ENCODE data around the gene MAST4. TPM values are rescaled to one million over a fixed set of nuclear protein-coding genes. Genes with fewer than 3 reads are reported as not detected.

The MAST4 gene
- total and polyA plus RNA-seq, 2 of the 8 experiments (the other 6 are each of a cell fraction or from before 2014, with no cell fraction given): 1.5 to 2.6 TPM

DNA sequence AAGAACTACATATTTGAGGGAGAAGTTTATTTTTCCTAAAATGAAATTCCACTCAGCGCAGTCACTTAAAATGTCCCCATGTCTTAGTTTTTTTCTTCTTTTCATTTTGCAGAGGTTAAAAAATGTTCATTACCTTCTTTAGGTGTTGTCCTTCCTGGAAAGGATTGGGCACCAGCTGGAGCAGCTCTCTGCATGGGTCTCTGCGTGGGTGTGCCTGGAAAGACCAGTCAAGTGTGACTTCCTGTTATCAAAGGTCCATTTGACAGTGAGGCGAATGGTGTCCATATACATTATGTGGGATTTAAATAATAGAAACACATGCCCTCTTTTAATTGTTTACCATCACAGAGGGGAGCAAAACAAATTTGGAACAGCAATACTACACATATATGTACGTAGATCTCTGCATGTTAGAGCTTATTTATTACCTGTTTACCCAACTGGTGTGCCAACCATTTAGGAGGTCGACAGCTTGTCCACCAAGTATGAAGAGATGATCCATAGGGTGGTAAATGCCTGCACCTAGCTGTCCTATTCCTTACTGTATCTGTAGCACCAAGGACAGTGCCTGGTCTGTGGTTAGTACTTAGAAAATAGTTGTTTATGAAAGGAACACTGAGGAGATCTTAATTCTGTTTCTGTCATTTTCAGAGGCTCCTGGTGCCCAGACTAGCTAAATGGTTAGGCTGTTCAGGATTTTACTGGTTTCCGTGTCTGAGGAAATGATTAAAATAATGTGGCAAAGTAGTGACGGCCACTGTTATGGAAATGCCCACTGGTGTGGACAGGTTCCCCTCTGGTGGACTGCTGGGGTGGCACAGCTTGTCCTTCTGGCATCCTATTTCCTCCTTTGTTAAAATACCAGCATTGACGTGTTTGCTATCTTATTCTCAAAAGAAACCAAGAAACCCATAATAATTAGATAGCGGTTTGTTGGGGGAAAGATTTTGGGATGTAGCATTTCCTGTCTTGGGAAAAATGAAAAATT, 200.4 kb downstream of the MAST4 start:
- Histone ChIP-seq H3K4me1 (replicated peaks in 1 of 4; ENCODE audit: control insufficient read depth in 3 of 4, insufficient read depth in 4 of 4, low read length in 3 of 4) (no peaks in the 10 kb centered on the region), H3K4ac (replicated peaks; ENCODE audit: insufficient read length, low read depth, low read length) (no peak overlapping the region), H3K4me2 (ENCODE audit: insufficient read depth in 1 of 2, low read depth in 2 of 2, low read length in 2 of 2) (no peak overlapping the region), H3K23me2 (ENCODE audit: low read depth, low read length) (no peaks in the 10 kb centered on the region), H4K20me1 (replicated peaks in 1 of 2; ENCODE audit: control insufficient read depth in 1 of 2, insufficient read depth in 2 of 2, low read length in 2 of 2) (no peaks in the 10 kb centered on the region), H3K4me3 (ENCODE audit: extremely low read depth in 1 of 4, insufficient read depth in 2 of 4, low read depth in 3 of 4, low read length in 4 of 4) (no peak overlapping the region), H4K8ac (ENCODE audit: extremely low read depth, insufficient read depth, low read length) (no peak overlapping the region; the same call in 1 of the 2 replicates), H2BK20ac (ENCODE audit: low read length) (no peak overlapping the region), H3K9ac (replicated peaks in 1 of 4; ENCODE audit: extremely low read depth in 1 of 4, low read depth in 3 of 4, low read length in 3 of 4) (no peak overlapping the region), H2BK120ac (replicated peaks; ENCODE audit: low read depth, low read length) (no peak overlapping the region), H2AK5ac (ENCODE audit: low read depth, low read length) (no peak overlapping the region), H3K23ac (ENCODE audit: insufficient read length) (no peak overlapping the region), H3K27ac (ENCODE audit: low read depth, low read length) (no peak overlapping the region), H3K14ac (ENCODE audit: insufficient read length) (no peak overlapping the region), H3K56ac (replicated peaks; ENCODE audit: insufficient read length, low read depth, low read length) (no peak overlapping the region), H3K79me1 (ENCODE audit: low read depth, low read length) (no peaks in the 10 kb centered on the region), H3K36me3 (ENCODE audit: control insufficient read depth in 2 of 4, insufficient read depth in 4 of 4, low read length in 3 of 4) (no peaks in the 10 kb centered on the region), H2BK5ac (ENCODE audit: low read depth, low read length) (no peak overlapping the region), H4K5ac (ENCODE audit: insufficient read length, low read depth, low read length) (no peak overlapping the region), H2BK12ac (ENCODE audit: low read depth, low read length) (no peak overlapping the region), H3K27me3 (replicated peaks in 1 of 4; ENCODE audit: control insufficient read depth in 3 of 4, extremely low read depth in 1 of 4, insufficient read depth in 3 of 4, low read length in 3 of 4) (no peaks in the 10 kb centered on the region), H2BK15ac (ENCODE audit: low read length) (no peak overlapping the region), H4K91ac (replicated peaks; ENCODE audit: insufficient read length, low read length) (no peak overlapping the region), H3K9me3 (ENCODE audit: insufficient read depth in 2 of 2, low read depth in 1 of 2, low read length in 1 of 2) (no peaks in the 10 kb centered on the region), H2AFZ (ENCODE audit: low read length) (no peak overlapping the region), H3K18ac (ENCODE audit: extremely low read depth, low read length) (no peak overlapping the region), H3K79me2 (ENCODE audit: control insufficient read depth in 1 of 2, insufficient read depth in 2 of 2, low read length in 2 of 2) (no peaks in the 10 kb centered on the region)
- ChIA-PET POLR2A (ENCODE audit: partially characterized antibody) (no interaction called here), CTCF (ENCODE audit: partially characterized antibody) (interaction anchor here (0.9 to 3.3 kb wide), 8 partner anchors 10 to 490 kb away, joined by 3 to 10 read pairs (median 5); no protein-coding TSS in a partner anchor)
- TF ChIP-seq, protein P1, sequence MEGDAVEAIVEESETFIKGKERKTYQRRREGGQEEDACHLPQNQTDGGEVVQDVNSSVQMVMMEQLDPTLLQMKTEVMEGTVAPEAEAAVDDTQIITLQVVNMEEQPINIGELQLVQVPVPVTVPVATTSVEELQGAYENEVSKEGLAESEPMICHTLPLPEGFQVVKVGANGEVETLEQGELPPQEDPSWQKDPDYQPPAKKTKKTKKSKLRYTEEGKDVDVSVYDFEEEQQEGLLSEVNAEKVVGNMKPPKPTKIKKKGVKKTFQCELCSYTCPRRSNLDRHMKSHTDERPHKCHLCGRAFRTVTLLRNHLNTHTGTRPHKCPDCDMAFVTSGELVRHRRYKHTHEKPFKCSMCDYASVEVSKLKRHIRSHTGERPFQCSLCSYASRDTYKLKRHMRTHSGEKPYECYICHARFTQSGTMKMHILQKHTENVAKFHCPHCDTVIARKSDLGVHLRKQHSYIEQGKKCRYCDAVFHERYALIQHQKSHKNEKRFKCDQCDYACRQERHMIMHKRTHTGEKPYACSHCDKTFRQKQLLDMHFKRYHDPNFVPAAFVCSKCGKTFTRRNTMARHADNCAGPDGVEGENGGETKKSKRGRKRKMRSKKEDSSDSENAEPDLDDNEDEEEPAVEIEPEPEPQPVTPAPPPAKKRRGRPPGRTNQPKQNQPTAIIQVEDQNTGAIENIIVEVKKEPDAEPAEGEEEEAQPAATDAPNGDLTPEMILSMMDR (IDR thresholded peaks at IDR 0.05; ENCODE audit: control extremely low read depth in 1 of 3, insufficient read depth in 1 of 3, low read depth in 1 of 3, low read length in 3 of 3): peak; percentile 17 to 43 (median 33); a peak in 3 of 4 replicates
- TF ChIP-seq TEAD4 (IDR thresholded peaks at IDR 0.05; ENCODE audit: low read depth, low read length) (no peak), CTBP2 (IDR thresholded peaks at IDR 0.05; ENCODE audit: borderline replicate concordance, insufficient read depth, insufficient read length, low read length) (no peak), RAD21 (IDR thresholded peaks at IDR 0.05 in 1 of 2, conservative IDR thresholded peaks at IDR 0.05 in 1 of 2; ENCODE audit: low read depth in 2 of 2, low read length in 2 of 2) (peak; percentile 51 to 60)
- DNase-seq (ENCODE audit: low read depth in 1 of 2, low spot score in 2 of 2): no peak
- FAIRE-seq: no peak
- WGBS, 2 experiments (ENCODE audit: extremely low coverage in 1 of 2, insufficient coverage in 1 of 2, insufficient read length in 1 of 2, insufficient replicate concordance in 2 of 2, low coverage in 1 of 2, low lambda C conversion rate in 2 of 2, missing lambda C conversion rate in 1 of 2): 87% methylated on average over 9 of the region's 9 CpGs; no CpG with 5 or more reads in 1 of the 2 experiments

Data from H1 (cell line).